Coronary artery (tissue), 2 donors: ENCODE measurements around the gene BCAN.

Source experiments
- DNase-seq: peaks from one replicate; pipeline ENCODE4 v3.0.0-alpha.2; 2017; ENCODE audit warnings: low spot score
- H3K27ac ChIP-seq, 2 donors: fragments of 200-600 bp; sonication (generic); one replicate each; pipeline ENCODE4 v1.5.1; 2016 to 2019
- H3K4me3 ChIP-seq: fragments of 200-600 bp; sonication (generic); 2 replicates; pipeline ENCODE4 v1.5.1; 2016; ENCODE audit warnings: mild to moderate bottlenecking, moderate library complexity
- TF ChIP-seq, protein P1 (sequence below): fragments of 200-600 bp; sonication (generic); IDR thresholded peaks from one replicate; pipeline ENCODE4 v1.5.1; 2019; ENCODE audit warnings: antibody characterized with exemption

Gene BCAN

GRCh38 chr1:156660752-156661112 is 18.8 kb downstream of the BCAN start:
- H3K4me3 ChIP-seq, result peak overlapping the region; percentile 32
- H3K27ac ChIP-seq, result peak overlapping the region; percentile 80 to 92
- TF ChIP-seq, protein P1, sequence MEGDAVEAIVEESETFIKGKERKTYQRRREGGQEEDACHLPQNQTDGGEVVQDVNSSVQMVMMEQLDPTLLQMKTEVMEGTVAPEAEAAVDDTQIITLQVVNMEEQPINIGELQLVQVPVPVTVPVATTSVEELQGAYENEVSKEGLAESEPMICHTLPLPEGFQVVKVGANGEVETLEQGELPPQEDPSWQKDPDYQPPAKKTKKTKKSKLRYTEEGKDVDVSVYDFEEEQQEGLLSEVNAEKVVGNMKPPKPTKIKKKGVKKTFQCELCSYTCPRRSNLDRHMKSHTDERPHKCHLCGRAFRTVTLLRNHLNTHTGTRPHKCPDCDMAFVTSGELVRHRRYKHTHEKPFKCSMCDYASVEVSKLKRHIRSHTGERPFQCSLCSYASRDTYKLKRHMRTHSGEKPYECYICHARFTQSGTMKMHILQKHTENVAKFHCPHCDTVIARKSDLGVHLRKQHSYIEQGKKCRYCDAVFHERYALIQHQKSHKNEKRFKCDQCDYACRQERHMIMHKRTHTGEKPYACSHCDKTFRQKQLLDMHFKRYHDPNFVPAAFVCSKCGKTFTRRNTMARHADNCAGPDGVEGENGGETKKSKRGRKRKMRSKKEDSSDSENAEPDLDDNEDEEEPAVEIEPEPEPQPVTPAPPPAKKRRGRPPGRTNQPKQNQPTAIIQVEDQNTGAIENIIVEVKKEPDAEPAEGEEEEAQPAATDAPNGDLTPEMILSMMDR, result no peak
- no peak for DNase-seq

DNA sequence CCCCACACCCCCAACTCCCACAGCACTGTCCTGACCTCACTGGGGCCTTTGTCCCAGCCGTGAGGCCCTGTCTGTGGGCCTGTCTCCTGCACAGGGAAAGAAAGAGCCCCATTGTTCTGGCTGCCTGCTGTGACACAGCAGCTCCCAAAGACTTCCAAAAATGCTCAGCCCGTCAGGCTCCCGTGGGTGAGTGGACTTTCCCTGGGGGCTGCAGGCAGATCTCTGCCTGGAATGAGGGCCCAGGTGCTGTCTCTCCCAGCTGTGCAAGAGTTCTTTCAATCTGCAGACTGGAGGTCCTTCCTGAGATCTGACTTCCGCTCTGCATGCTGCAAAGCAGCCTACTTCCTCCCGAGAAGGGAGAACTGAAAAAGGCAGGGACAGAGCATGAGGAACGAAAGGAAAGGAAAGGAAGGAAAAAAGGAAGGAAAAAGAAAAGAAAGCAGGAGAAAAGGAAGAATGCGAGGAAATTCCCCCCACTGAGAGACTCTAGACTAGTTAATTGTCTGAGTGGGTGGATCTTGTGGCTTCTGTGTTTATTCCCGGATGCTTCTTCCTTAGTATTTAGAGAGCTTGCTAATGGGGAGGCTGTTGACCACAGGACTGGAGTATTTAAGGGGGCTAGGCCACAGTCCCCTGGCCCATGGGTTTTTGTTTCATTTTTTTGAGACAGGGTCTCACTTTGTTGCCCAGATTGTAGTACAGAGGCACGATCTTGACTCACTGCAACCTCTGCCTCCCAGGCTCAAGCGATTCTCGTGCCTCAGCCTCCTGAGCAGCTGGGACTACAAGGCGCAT is 20.3 kb downstream of the BCAN start:
- no peak for DNase-seq
- TF ChIP-seq, protein P1, result no peak
- Histone ChIP-seq H3K4me3 (no peak overlapping the region), H3K27ac (peak overlapping the region; percentile 80 to 92)

- H3K4me3 ChIP-seq, result no peak overlapping the region
- peak overlapping the region; percentile 80 to 92 for H3K27ac ChIP-seq
These were observed 20.8 kb downstream of the BCAN start for GRCh38 chr1:156662800-156663055.

GRCh38 chr1:156663178-156663577 is 21.3 kb downstream of the BCAN start:
- H3K27ac ChIP-seq, result peak overlapping the region; percentile 80 to 92
- DNase-seq, result peak; percentile 85

More at GRCh38 chr1:156662800-156663055, 20.8 kb downstream of the BCAN start:
- TF ChIP-seq, protein P1, result no peak
- no peak for DNase-seq

DNA sequence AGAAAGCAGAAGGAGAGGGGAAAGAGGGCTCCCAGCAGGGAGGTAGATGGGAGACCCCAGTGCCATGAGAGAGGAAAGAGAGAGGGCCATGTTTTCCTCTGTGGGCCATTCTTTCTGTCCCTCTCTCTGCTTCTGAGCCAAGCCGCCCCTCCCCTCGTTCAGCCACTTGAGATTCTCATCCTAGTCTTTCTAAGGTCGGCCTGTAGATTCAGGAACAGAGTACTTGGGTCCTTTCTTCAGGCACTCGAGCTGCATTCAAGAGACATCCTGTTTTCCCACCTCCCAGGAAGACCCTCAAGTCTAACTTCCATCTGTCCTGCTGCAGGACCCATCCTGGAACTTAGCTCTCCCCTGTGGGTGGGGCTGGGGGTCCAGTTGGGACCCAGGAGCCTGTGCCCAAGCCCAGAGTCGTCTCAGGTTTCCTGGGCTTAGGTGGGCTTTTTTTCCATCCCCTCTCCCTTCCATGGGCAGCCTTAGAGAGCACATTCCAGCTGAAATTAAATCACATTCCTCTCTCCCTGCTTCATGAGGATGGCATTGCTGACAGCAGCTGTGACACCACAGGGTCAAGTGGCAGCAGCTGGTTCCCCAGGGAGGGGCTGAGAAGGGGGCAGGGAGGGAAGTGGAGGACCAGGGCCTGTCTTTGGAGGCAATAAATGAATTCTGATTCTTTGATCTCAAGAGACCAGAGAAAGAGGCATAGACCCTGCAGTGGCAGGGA is 22.3 kb downstream of the BCAN start:
- TF ChIP-seq, protein P1, result no peak
- peak overlapping the region; percentile 17 for H3K4me3 ChIP-seq
- peak overlapping the region; percentile 80 to 92 for H3K27ac ChIP-seq
- DNase-seq, result no peak

More at GRCh38 chr1:156663178-156663577, 21.3 kb downstream of the BCAN start:
- H3K4me3 ChIP-seq, result no peak overlapping the region
- TF ChIP-seq, protein P1, result no peak

DNA sequence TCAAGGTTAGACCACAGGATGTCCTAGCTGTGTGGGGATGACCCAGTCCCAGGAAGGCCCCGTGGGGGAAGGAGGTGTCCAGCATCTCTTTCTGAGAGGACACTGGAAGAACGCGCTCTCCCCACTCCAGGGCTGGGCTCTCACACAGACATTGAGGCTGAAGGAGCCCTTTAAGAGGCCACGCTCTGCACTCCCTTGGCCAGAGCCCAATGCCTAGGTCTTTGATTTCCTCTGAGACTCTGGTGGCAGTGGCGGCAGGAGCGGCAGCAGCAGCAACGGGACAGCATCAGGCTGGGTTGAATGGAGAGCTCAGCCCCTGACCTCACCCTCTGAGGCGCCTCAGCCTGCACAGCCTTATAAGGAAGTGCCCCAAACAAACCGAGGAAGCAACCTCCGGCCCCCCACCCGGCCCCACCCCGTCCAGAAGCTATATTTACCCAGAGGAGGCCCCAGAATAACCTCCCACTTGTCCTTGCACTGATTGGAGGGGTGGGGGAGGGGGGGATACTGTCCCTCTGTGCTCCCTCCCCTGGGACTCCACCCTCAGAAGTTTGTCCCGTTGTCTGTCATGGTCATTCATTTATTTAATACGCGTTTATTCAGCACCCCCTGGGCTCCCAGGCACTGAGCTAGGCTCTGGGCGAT is 23.0 kb downstream of the BCAN start:
- DNase-seq, result no peak
- peak overlapping the region; percentile 17 for H3K4me3 ChIP-seq
- H3K27ac ChIP-seq, result peak overlapping the region; percentile 80 to 92
- TF ChIP-seq, protein P1, result no peak
